Fibroblast of skin of right quadriceps (primary cell): ENCODE measurements around the gene PRRC2B.
"Not testable (repeated sequence)": the region's sequence is repeated elsewhere in the genome, so short reads cannot be mapped to it uniquely, and the experiment has no call there.

Source experiments
- DNase-seq: peaks from one replicate; pipeline ENCODE4 v3.0.0-alpha.2; 2013

Gene PRRC2B

DNA sequence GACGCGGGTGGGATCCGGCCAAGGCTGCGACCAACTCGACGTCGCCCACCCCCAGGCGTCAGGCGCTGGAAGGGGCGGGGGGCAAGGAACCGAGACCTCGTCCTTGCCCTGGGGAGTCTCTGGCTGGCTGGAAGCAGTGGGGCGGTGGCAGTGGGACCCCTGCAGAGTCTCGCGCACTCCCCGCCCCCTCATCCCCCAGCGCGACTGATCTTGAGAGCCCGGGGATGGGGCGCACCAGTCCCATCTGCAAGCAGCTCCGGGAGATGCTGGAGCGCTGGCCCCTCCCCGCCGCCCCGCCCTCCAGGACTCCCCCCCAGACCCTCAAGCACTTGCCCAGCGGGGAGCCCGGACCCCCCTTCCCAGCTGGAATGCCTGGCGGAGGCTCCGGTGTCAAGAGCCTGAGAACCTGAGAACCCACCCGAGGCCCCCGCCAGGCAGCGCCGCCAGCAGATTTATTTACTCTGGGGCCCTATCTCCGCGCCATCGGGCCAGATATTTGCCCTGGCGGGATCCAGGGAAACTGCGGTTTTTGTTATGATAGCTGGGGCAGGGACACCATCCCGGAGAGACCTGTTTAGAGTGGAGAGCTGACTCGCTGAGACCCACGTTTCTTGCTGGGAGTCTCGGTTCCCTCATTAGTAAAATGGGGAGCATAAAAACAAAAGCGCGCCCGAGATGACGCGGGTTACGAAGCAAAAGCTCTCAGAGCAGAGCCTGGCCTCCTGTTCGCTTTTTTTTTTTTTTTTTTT is 152.6 kb downstream of the PRRC2B start:
- DNase-seq = no peak

DNA sequence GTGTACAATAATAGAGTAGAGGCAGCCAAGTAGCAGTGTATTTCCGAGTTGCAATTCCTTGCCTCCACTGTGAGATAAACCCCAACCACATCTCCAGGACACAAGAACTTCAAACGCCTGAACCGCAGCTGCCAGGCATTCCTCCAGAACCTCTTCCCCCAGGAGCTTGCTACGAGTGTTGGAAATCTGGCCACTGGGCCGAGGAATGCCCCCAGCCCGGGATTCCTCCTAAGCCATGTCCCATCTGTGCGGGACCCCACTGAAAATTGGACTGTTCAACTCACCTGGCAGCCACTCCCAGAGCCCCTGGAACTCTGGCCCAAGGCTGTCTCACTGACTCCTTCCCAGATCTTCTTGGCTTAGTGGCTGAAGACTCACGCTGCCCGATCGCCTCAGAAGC is 155.3 kb downstream of the PRRC2B start:
- not testable (repeated sequence) for DNase-seq
